HFF-Myc (cell line): ENCODE results near the gene CNIH2.
"Not testable (repeated sequence)": the region's sequence is repeated elsewhere in the genome, so short reads cannot be mapped to it uniquely, and the experiment has no call there.

ENCODE experiments used
- DNase-seq: peaks from one replicate; pipeline ENCODE4 v3.0.0-alpha.2; 2011; ENCODE audit warnings: low read depth; ENCODE audit errors: extremely low read depth
- H3K4me3 ChIP-seq: replicated peaks from 2 replicates; pipeline ENCODE4 v1.5.1; 2011; ENCODE audit warnings: low read depth, mild to moderate bottlenecking, control low read depth, low read length
- TF ChIP-seq, protein P1 (sequence below): IDR thresholded peaks from 2 replicates; pipeline ENCODE4 v1.5.1; 2012; ENCODE audit warnings: mild to moderate bottlenecking, low read depth, low read length, control low read depth; ENCODE audit errors: missing control alignments

The CNIH2 gene

GRCh38 chr11:66242095-66242765 lies 35.7 kb upstream of the CNIH2 start:
- DNase-seq, result no peak
- H3K4me3 ChIP-seq, result no peak overlapping the region
- TF ChIP-seq, protein P1, sequence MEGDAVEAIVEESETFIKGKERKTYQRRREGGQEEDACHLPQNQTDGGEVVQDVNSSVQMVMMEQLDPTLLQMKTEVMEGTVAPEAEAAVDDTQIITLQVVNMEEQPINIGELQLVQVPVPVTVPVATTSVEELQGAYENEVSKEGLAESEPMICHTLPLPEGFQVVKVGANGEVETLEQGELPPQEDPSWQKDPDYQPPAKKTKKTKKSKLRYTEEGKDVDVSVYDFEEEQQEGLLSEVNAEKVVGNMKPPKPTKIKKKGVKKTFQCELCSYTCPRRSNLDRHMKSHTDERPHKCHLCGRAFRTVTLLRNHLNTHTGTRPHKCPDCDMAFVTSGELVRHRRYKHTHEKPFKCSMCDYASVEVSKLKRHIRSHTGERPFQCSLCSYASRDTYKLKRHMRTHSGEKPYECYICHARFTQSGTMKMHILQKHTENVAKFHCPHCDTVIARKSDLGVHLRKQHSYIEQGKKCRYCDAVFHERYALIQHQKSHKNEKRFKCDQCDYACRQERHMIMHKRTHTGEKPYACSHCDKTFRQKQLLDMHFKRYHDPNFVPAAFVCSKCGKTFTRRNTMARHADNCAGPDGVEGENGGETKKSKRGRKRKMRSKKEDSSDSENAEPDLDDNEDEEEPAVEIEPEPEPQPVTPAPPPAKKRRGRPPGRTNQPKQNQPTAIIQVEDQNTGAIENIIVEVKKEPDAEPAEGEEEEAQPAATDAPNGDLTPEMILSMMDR, result no peak

DNA sequence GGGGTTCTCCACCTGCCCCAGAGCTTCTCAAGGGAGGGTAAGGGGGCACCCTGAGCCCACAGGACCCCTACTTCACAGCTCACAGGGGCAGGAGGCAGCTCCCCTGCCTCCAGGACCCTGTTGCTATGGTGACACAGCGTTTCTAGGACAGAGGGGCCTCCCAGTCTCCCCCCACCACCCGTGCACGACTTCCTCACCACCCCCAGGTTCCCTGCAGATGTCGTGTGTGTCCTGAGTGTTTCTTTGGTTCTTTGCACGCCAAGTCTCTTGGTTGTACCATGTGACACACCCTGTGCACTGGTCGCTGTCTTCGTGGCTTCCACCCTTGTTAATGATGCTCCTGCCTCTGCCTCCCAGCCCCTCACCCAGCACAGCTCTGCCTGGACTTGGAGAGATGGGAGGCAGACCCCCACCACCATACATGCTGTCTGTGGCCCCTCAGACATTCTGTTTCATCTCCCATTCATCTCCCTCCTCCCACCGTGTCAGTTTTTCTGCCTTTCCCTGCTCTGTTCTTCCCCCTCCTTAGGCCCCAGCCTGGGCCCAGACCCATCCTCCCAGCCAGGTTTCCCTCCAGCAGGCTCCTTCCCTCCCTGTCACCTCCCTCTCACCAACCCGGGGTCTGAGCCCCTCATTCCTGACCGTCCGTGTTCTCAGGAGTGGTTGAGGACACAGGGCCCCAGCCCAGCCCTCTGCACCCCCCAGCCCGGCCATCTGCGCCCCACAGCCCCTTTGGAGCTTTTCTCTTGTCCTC lies 34.0 kb upstream of the CNIH2 start:
- no peak for DNase-seq
- TF ChIP-seq, protein P1, result no peak
- no peak overlapping the region for H3K4me3 ChIP-seq

- DNase-seq, result no peak
- H3K4me3 ChIP-seq, result no peak overlapping the region
- TF ChIP-seq, protein P1, result no peak
These were observed 30.7 kb upstream of the CNIH2 start for GRCh38 chr11:66247295-66247694.

GRCh38 chr11:66247801-66248200 lies 30.2 kb upstream of the CNIH2 start:
- no peak overlapping the region for H3K4me3 ChIP-seq
- TF ChIP-seq, protein P1, result no peak
- no peak for DNase-seq

DNA sequence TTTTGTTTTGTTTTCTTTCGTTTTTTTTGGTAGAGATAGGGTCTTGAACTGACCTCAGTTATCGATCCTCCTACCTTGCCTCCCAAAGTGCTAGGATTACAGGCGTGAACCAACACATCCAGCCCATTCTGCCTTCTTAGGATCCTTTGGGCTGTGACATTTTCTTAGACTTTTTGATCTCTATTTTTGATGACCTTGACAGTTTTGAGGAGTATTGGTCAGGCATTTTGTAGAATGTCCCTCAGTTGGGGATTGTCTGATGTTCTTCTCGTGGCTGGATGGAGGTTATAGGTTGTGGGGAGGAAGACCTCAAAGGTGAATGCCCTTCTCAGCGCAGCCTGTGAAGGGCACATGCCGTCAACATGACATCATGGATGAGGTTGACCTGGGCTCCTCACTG lies 29.1 kb upstream of the CNIH2 start:
- TF ChIP-seq, protein P1, result no peak
- H3K4me3 ChIP-seq, result no peak overlapping the region
- no peak for DNase-seq

DNA sequence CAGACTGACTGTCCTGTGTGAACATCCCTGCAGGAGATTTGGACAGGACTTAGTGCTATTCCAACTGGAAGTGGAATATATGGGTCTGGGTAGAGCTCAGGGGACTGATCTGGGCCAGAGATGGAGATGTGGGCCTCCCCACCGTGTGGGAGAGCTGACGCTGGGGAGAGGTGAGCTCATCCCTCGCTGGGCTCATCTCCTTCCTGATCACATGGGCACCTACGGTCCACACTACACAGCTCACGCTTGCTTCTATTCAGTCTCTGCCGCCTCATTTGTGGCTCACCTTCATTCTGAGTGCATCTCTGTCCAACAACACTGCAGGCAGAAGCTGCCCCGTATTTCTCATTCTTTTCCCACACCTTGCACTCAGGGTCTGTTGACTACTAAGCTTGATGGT lies 26.2 kb upstream of the CNIH2 start:
- DNase-seq, result no peak
- no peak overlapping the region for H3K4me3 ChIP-seq
- TF ChIP-seq, protein P1, result no peak

- not testable (repeated sequence) for DNase-seq, H3K4me3 ChIP-seq
These were observed 24.9 kb upstream of the CNIH2 start for GRCh38 chr11:66253081-66253480.
